K562 (cell line): ENCODE measurements around the gene EML2. TPM values are rescaled to one million over a fixed set of nuclear protein-coding genes. Genes with fewer than 3 reads are reported as not detected.

Source experiments
- BACH1 ChIP-seq: fragments of 200-800 bp; sonication (Bioruptor generic); IDR thresholded peaks from 2 replicates; pipeline ENCODE4 v1.6.1; 2016; ENCODE audit warnings: missing genetic modification characterization, missing compliant biosample characterization
- DEAF1 ChIP-seq: fragments of 450-650 bp; formaldehyde crosslinking; IDR thresholded peaks from 2 replicates; pipeline ENCODE4 v1.4.0; 2020; ENCODE audit warnings: mild to moderate bottlenecking, moderate library complexity
- DLX4 ChIP-seq: fragments of 250-450 bp; sonication (Bioruptor Pico); IDR thresholded peaks from 2 replicates; pipeline ENCODE4 v1.6.1; 2021; ENCODE audit warnings: mild to moderate bottlenecking
- EHMT2 ChIP-seq: fragments of 450-650 bp; IDR thresholded peaks from 2 replicates; pipeline ENCODE4 v1.6.1; 2018; ENCODE audit warnings: antibody characterized with exemption
- EP300 ChIP-seq: IDR thresholded peaks from 2 replicates; pipeline ENCODE4 v1.6.1; 2012; ENCODE audit warnings: low read length, improper control_type of control experiment
- FOS ChIP-seq: IDR thresholded peaks from 3 replicates; pipeline ENCODE4 v1.6.1; 2011; ENCODE audit not compliant: insufficient read length; ENCODE audit errors: extremely low read depth
- FOXK2 ChIP-seq, 2 experiments: fragments of 450-650 bp; IDR thresholded peaks in 1 of 2; conservative IDR thresholded peaks in 1 of 2; 2 replicates each; pipeline ENCODE4 v1.6.1; 2016; ENCODE audit warnings: low read depth in 2 of 2, mild to moderate bottlenecking in 1 of 2
- GABPB1 ChIP-seq: sonication (generic); formaldehyde crosslinking; IDR thresholded peaks from 2 replicates; pipeline ENCODE4 v1.8.0; 2022; ENCODE audit warnings: mild to moderate bottlenecking, missing genetic modification reagents
- HDAC2 ChIP-seq: fragments of 450-650 bp; IDR thresholded peaks from 2 replicates; pipeline ENCODE4 v1.6.1; 2016; ENCODE audit warnings: mild to moderate bottlenecking
- HOXB6 ChIP-seq: fragments of 250-450 bp; sonication (Bioruptor Pico); IDR thresholded peaks from 2 replicates; pipeline ENCODE4 v1.5.1; 2022; ENCODE audit warnings: mild to moderate bottlenecking, borderline replicate concordance
- IFI16 ChIP-seq: fragments of 250-450 bp; sonication (Bioruptor Pico); IDR thresholded peaks from 2 replicates; pipeline ENCODE4 v2.1.2; 2022; ENCODE audit warnings: mild to moderate bottlenecking, inconsistent platforms
- LARP7 ChIP-seq: fragments of 450-650 bp; IDR thresholded peaks from 2 replicates; pipeline ENCODE4 v1.6.1; 2016
- MAX ChIP-seq: sonication (generic); formaldehyde crosslinking; IDR thresholded peaks from 2 replicates; pipeline ENCODE4 v1.9.0; 2022; ENCODE audit warnings: mild to moderate bottlenecking, missing genetic modification reagents
- MEF2D ChIP-seq: conservative IDR thresholded peaks from 2 replicates; pipeline ENCODE4 v1.6.1; 2016; ENCODE audit warnings: low read depth, missing genetic modification characterization, missing compliant biosample characterization
- NRF1 ChIP-seq, 2 experiments: fragments of 450-650 bp; IDR thresholded peaks in 1 of 2; conservative IDR thresholded peaks in 1 of 2; 2 replicates each; pipeline ENCODE4 v1.6.1; 2014; ENCODE audit warnings: mild to moderate bottlenecking in 2 of 2
- PREB ChIP-seq: sonication (generic); formaldehyde crosslinking; IDR thresholded peaks from 2 replicates; pipeline ENCODE4 v1.8.1; 2023; ENCODE audit warnings: mild to moderate bottlenecking, missing genetic modification reagents
- SAFB2 ChIP-seq: fragments of 200-400 bp; formaldehyde crosslinking; IDR thresholded peaks from 2 replicates; pipeline ENCODE4 v1.6.1; 2018; ENCODE audit warnings: borderline replicate concordance, low read length, low read depth, moderate library complexity; ENCODE audit not compliant: severe bottlenecking
- SMAD2 ChIP-seq: fragments of 150-350 bp; IDR thresholded peaks from 2 replicates; pipeline ENCODE4 v1.6.1; 2014; ENCODE audit warnings: low read depth, mild to moderate bottlenecking, low read length
- SMARCA5 ChIP-seq: fragments of 450-650 bp; IDR thresholded peaks from 2 replicates; pipeline ENCODE4 v1.6.1; 2016
- SOX6 ChIP-seq: fragments of 450-650 bp; IDR thresholded peaks from 2 replicates; pipeline ENCODE4 v1.6.1; 2014; ENCODE audit warnings: mild to moderate bottlenecking
- TCF3 ChIP-seq: sonication (generic); formaldehyde crosslinking; IDR thresholded peaks from 2 replicates; pipeline ENCODE4 v1.4.0; 2020; ENCODE audit warnings: mild to moderate bottlenecking, missing genetic modification reagents
- ZBTB7A ChIP-seq: IDR thresholded peaks from 2 replicates; pipeline ENCODE4 v1.6.1; 2011; ENCODE audit warnings: low read depth, mild to moderate bottlenecking, low read length, moderate library complexity, borderline replicate concordance; ENCODE audit not compliant: control insufficient read depth
- ZNF263 ChIP-seq: sonication (generic); formaldehyde crosslinking; IDR thresholded peaks from 2 replicates; pipeline ENCODE4 v1.8.0; 2022; ENCODE audit warnings: mild to moderate bottlenecking, missing genetic modification reagents, borderline replicate concordance
- ZNF384 ChIP-seq: IDR thresholded peaks from 2 replicates; pipeline ENCODE4 v1.6.1; 2012; ENCODE audit warnings: low read depth, low read length, improper control_type of control experiment
- ZNF408 ChIP-seq: fragments of 250-450 bp; sonication (Bioruptor Pico); IDR thresholded peaks from 2 replicates; pipeline ENCODE4 v1.4.0; 2020; ENCODE audit warnings: low read depth, mild to moderate bottlenecking, moderate library complexity
- ZNF584 ChIP-seq: fragments of 200-800 bp; sonication (Bioruptor generic); IDR thresholded peaks from 2 replicates; pipeline ENCODE4 v1.6.1; 2016; ENCODE audit warnings: low read depth, mild to moderate bottlenecking, missing genetic modification characterization, missing compliant biosample characterization
- polyA plus RNA-seq, 8 experiments: library from polyadenylated mRNA; depleted of rRNA in 4 of 8; stranded (reverse) in 5 of 8; unstranded in 3 of 8; fragments of >200 nt; fragmentation: Nextera tagmentation in 2 of 8; fragmentation: Illumina TruSeq in 1 of 8; extraction: Ambion mirVana in 2 of 8; extraction: Trizol in 1 of 8; gene quantifications; 2 replicates each; pipeline versions ENCODE4 v1.2.1 to v1.2.3, GENCODE V29; 2011 to 2014; ENCODE audit warnings: inconsistent platforms in 1 of 8, missing spikeins in 1 of 8
- total RNA-seq, 7 experiments: library from RNA; depleted of rRNA in 6 of 7; stranded (reverse); fragments of >200 nt in 6 of 7; fragmentation: Illumina TruSeq in 2 of 7; extraction: Trizol in 2 of 7; gene quantifications; 2 replicates each; pipeline versions ENCODE4 v1.2.1 to v1.2.3, GENCODE V29; 2011 to 2021; ENCODE audit warnings: low replicate concordance in 1 of 7

Gene EML2
- total and polyA plus RNA-seq, 9 of the 15 experiments (the other 6 are each of a cell fraction or from before 2014, with no cell fraction given): 2.6 to 69.6 (median 24.8) TPM

GRCh38 chr19:45607071-45608029 lies 31.8 kb downstream of the EML2 start (continued):
- TF ChIP-seq PREB (CRISPR knock-in tag) (peak; percentile 71; the same call in 1 of the 2 replicates), HDAC2 (0 out of 2 replicates have a peak, but pooled peaks have one; percentile 18), DEAF1 (CRISPR knock-in tag) (peak; percentile 47; the same call in 1 of the 2 replicates), LARP7 (no peak), SOX6 (no peak), EHMT2 (no peak), TCF3 (CRISPR knock-in tag) (no peak), SMAD2 (no peak), ZNF408 (no peak), FOS (no peak), SMARCA5 (no peak), ZBTB7A (no peak), IFI16 (CRISPR knock-in tag) (no peak), MEF2D (tag) (no peak), FOXK2 (conservative IDR thresholded peaks at IDR 0.05 in 1 of 2, IDR thresholded peaks at IDR 0.05 in 1 of 2; ENCODE audit: low read depth in 2 of 2) (no peak), ZNF263 (CRISPR knock-in tag) (peak; percentile 47; the same call in 1 of the 2 replicates), ZNF384 (no peak), GABPB1 (CRISPR knock-in tag) (peak; percentile 52), DLX4 (CRISPR knock-in tag) (no peak), NRF1 (conservative IDR thresholded peaks at IDR 0.05 in 1 of 2, IDR thresholded peaks at IDR 0.05 in 1 of 2) (0 out of 4 replicates have a peak, but pooled peaks of 1 of the 2 experiments have one; percentile 19), EP300 (0 out of 2 replicates have a peak, but pooled peaks have one; percentile 10), MAX (CRISPR knock-in tag) (peak; percentile 52), BACH1 (tag) (no peak), ZNF584 (CRISPR knock-in tag) (no peak), HOXB6 (CRISPR knock-in tag) (no peak), SAFB2 (no peak)
